Activated CD4-positive, alpha-beta T cell treated with anti-CD3 and anti-CD28 coated beads, Interleukin-2, Interleukin-6, amounts not matched to agents 100 ng/mL and 50 ng/mL, durations not matched to agents 16 hours and 8 hours (primary cell): ENCODE measurements around the gene PLEKHN1.

Experiments used
- DNase-seq: peaks from one replicate; pipeline ENCODE4 v3.0.0-alpha.2; 2020

PLEKHN1 gene

GRCh38 chr1:931380-932172, 34.7 kb upstream of the PLEKHN1 start:
- DNase-seq, result no peak

GRCh38 chr1:932173-932510, 34.1 kb upstream of the PLEKHN1 start:
- DNase-seq, result no peak

- DNase-seq, result no peak
Observed at GRCh38 chr1:932776-933602, 33.3 kb upstream of the PLEKHN1 start.

GRCh38 chr1:933603-933940, 32.7 kb upstream of the PLEKHN1 start:
- no peak for DNase-seq

GRCh38 chr1:934991-935750, 31.1 kb upstream of the PLEKHN1 start:
- DNase-seq, result no peak

- no peak for DNase-seq
Observed at GRCh38 chr1:935751-936231, 30.5 kb upstream of the PLEKHN1 start.

GRCh38 chr1:936348-937264, 29.7 kb upstream of the PLEKHN1 start:
- no peak for DNase-seq

- DNase-seq, result no peak
Observed at GRCh38 chr1:937521-937920, 28.8 kb upstream of the PLEKHN1 start.

- no peak for DNase-seq
Observed at GRCh38 chr1:938088-938683, 28.1 kb upstream of the PLEKHN1 start.

GRCh38 chr1:938711-939489, 27.4 kb upstream of the PLEKHN1 start:
- DNase-seq, result no peak

GRCh38 chr1:939511-940106, 26.7 kb upstream of the PLEKHN1 start:
- no peak for DNase-seq

- DNase-seq, result no peak
Observed at GRCh38 chr1:940107-941014, 25.9 kb upstream of the PLEKHN1 start.

- no peak for DNase-seq
Observed at GRCh38 chr1:941015-941587, 25.2 kb upstream of the PLEKHN1 start.

- DNase-seq, result peak; percentile 30
Observed at GRCh38 chr1:941588-942383, 24.5 kb upstream of the PLEKHN1 start.

GRCh38 chr1:942411-942821, 23.9 kb upstream of the PLEKHN1 start:
- DNase-seq, result no peak

GRCh38 chr1:942864-943533, 23.3 kb upstream of the PLEKHN1 start:
- no peak for DNase-seq

- no peak for DNase-seq
Observed at GRCh38 chr1:943545-944340, 22.5 kb upstream of the PLEKHN1 start.
